ENCODE results near the gene DOCK11.

DOCK11 gene

GRCh38 chrX:118614150-118614549, 118.5 kb downstream of the DOCK11 start:
- no peak overlapping the region for H3K9ac ChIP-seq (ENCODE audit: low read depth, low read length)
- no peaks in the 10 kb centered on the region for H3K9me3 ChIP-seq (ENCODE audit: insufficient read depth, low read length, severe bottlenecking)
- no peak overlapping the region for H2AFZ ChIP-seq (ENCODE audit: low read depth, low read length)
- H4K20me1 ChIP-seq (ENCODE audit: insufficient read depth, low read length): no peaks in the 10 kb centered on the region
- H3K27ac ChIP-seq (ENCODE audit: low read length): no peak overlapping the region
- no peaks in the 10 kb centered on the region for H3K27me3 ChIP-seq (ENCODE audit: insufficient read depth, low read length, poor library complexity)
- no peaks in the 10 kb centered on the region for H3K79me2 ChIP-seq (ENCODE audit: insufficient read depth, low read length)
- ATAC-seq (ENCODE audit: insufficient read depth, low read depth) (no peak), DNase-seq (no peak)
- H3K4me3 ChIP-seq (ENCODE audit: low read depth in 1 of 2, low read length in 2 of 2): no peak overlapping the region
- H3K36me3 ChIP-seq (ENCODE audit: insufficient read depth, low read length): peaks cover 60% of the 10 kb centered on the region
- no peak overlapping the region for H3K4me2 ChIP-seq (ENCODE audit: insufficient read depth, low read length)
- H3K4me1 ChIP-seq (ENCODE audit: insufficient read depth, low read length): no peaks in the 10 kb centered on the region
- TF ChIP-seq CTCF (IDR thresholded peaks at IDR 0.05; ENCODE audit: borderline replicate concordance, extremely low read depth, low read length, poor library complexity, severe bottlenecking) (no peak), EZH2 (IDR thresholded peaks at IDR 0.05; ENCODE audit: borderline replicate concordance, low read depth, low read length, severe bottlenecking) (no peak)

GRCh38 chrX:118615141-118615540, 119.5 kb downstream of the DOCK11 start:
- peaks cover 52% of the 10 kb centered on the region for H3K36me3 ChIP-seq (ENCODE audit: insufficient read depth, low read length)
- no peak overlapping the region for H3K27ac ChIP-seq (ENCODE audit: low read length)
- H3K4me3 ChIP-seq (ENCODE audit: low read depth in 1 of 2, low read length in 2 of 2): no peak overlapping the region
- H2AFZ ChIP-seq (ENCODE audit: low read depth, low read length): no peak overlapping the region
- ATAC-seq (ENCODE audit: insufficient read depth, low read depth) (no peak), DNase-seq (no peak)
- H3K27me3 ChIP-seq (ENCODE audit: insufficient read depth, low read length, poor library complexity): no peaks in the 10 kb centered on the region
- no peaks in the 10 kb centered on the region for H3K9me3 ChIP-seq (ENCODE audit: insufficient read depth, low read length, severe bottlenecking)
- TF ChIP-seq CTCF (IDR thresholded peaks at IDR 0.05; ENCODE audit: borderline replicate concordance, extremely low read depth, low read length, poor library complexity, severe bottlenecking): no peak
- no peak for TF ChIP-seq EZH2 (IDR thresholded peaks at IDR 0.05; ENCODE audit: borderline replicate concordance, low read depth, low read length, severe bottlenecking)
- H3K4me1 ChIP-seq (ENCODE audit: insufficient read depth, low read length): no peaks in the 10 kb centered on the region
- no peak overlapping the region for H3K4me2 ChIP-seq (ENCODE audit: insufficient read depth, low read length)
- no peak overlapping the region for H3K9ac ChIP-seq (ENCODE audit: low read depth, low read length)
- H4K20me1 ChIP-seq (ENCODE audit: insufficient read depth, low read length): no peaks in the 10 kb centered on the region
- H3K79me2 ChIP-seq (ENCODE audit: insufficient read depth, low read length): no peaks in the 10 kb centered on the region

- Histone ChIP-seq H3K9me3 (ENCODE audit: insufficient read depth, low read length, severe bottlenecking) (no peaks in the 10 kb centered on the region), H3K27ac (ENCODE audit: low read length) (no peak overlapping the region), H2AFZ (ENCODE audit: low read depth, low read length) (no peak overlapping the region), H3K36me3 (ENCODE audit: insufficient read depth, low read length) (peaks cover 17% of the 10 kb centered on the region), H3K4me3 (ENCODE audit: low read depth in 1 of 2, low read length in 2 of 2) (no peak overlapping the region), H3K4me1 (ENCODE audit: insufficient read depth, low read length) (no peaks in the 10 kb centered on the region), H3K79me2 (ENCODE audit: insufficient read depth, low read length) (no peaks in the 10 kb centered on the region), H4K20me1 (ENCODE audit: insufficient read depth, low read length) (no peaks in the 10 kb centered on the region), H3K4me2 (ENCODE audit: insufficient read depth, low read length) (no peak overlapping the region), H3K27me3 (ENCODE audit: insufficient read depth, low read length, poor library complexity) (no peaks in the 10 kb centered on the region), H3K9ac (ENCODE audit: low read depth, low read length) (no peak overlapping the region)
- no peak for ATAC-seq (ENCODE audit: insufficient read depth, low read depth)
- DNase-seq: no peak
- TF ChIP-seq EZH2 (IDR thresholded peaks at IDR 0.05; ENCODE audit: borderline replicate concordance, low read depth, low read length, severe bottlenecking) (no peak), CTCF (IDR thresholded peaks at IDR 0.05; ENCODE audit: borderline replicate concordance, extremely low read depth, low read length, poor library complexity, severe bottlenecking) (no peak)
These were observed 125.6 kb downstream of the DOCK11 start for GRCh38 chrX:118621081-118621759.

Data from DND-41 (cell line).